B cell (primary cell): ENCODE results near the gene PRDX1. TPM values are rescaled to one million over a fixed set of nuclear protein-coding genes. Genes with fewer than 3 reads are reported as not detected.
A peak's percentile ranks its signal among the peaks of the same experiment; 100 is the strongest.
"Not testable (repeated sequence)": the region's sequence is repeated elsewhere in the genome, so short reads cannot be mapped to it uniquely, and the experiment has no call there.

ENCODE experiments used
- ATAC-seq: fragments of 200-7000 bp; cut with Tn5 transposase; one replicate; pipeline ENCODE4 v1.10.0; 2021; ENCODE audit warnings: low read depth, mild to moderate bottlenecking, moderate number of reproducible peaks, moderate library complexity
- CTCF ChIA-PET: fragments of 350-600 bp; sonication (Branson Sonifier 250); formaldehyde crosslinking; loops from one replicate; lab custom pipeline; 2021; ENCODE audit warnings: antibody characterized with exemption, inconsistent platforms; lab: Charles Lee
- POLR2A ChIA-PET: fragments of 350-600 bp; sonication (Branson Sonifier 250); formaldehyde crosslinking; loops from one replicate; lab custom pipeline; 2021; ENCODE audit warnings: antibody characterized with exemption; lab: Charles Lee
- DNase-seq: peaks from one replicate; pipeline ENCODE4 v3.0.0; 2013
- H2AFZ ChIP-seq: 2 replicates; pipeline ENCODE4 v1.6.1; 2012; ENCODE audit warnings: mild to moderate bottlenecking, low read depth, low read length; ENCODE audit not compliant: insufficient read depth, poor library complexity, severe bottlenecking
- H3K27ac ChIP-seq, 2 donors: 1 replicate in 1 of 2; 2 replicates in 1 of 2; pipeline ENCODE4 v1.5.1; 2012 to 2013; ENCODE audit warnings: low read length in 2 of 2, mild to moderate bottlenecking in 2 of 2, moderate library complexity in 1 of 2
- H3K27me3 ChIP-seq, 4 experiments: fragments of 200-600 bp in 1 of 4; sonication (generic) in 1 of 4; replicated peaks in 1 of 4; 1 replicate in 2 of 4; 2 replicates in 2 of 4; pipeline versions ENCODE4 v1.6.1 to v1.7.0; 2013 to 2016; ENCODE audit warnings: low read length in 3 of 4, mild to moderate bottlenecking in 2 of 4, mixed read lengths in 1 of 4, moderate library complexity in 1 of 4; ENCODE audit not compliant: insufficient read depth in 4 of 4, control insufficient read depth in 3 of 4; ENCODE audit errors: control extremely low read depth in 1 of 4
- H3K36me3 ChIP-seq, 2 experiments: replicated peaks in 1 of 2; 1 replicate in 1 of 2; 2 replicates in 1 of 2; pipeline versions ENCODE4 v1.6.1 to v1.7.1; 2013; ENCODE audit warnings: low read length in 1 of 2; ENCODE audit not compliant: insufficient read depth in 2 of 2, control insufficient read depth in 1 of 2; ENCODE audit errors: control extremely low read depth in 1 of 2, extremely low read depth in 1 of 2
- H3K4me1 ChIP-seq, 2 donors: fragments of 200-600 bp in 1 of 2; sonication (generic) in 1 of 2; 1 replicate in 1 of 2; 2 replicates in 1 of 2; pipeline versions ENCODE4 v1.5.1 to v1.6.1; 2013 to 2017; ENCODE audit warnings: low read length in 2 of 2; ENCODE audit not compliant: control insufficient read depth in 2 of 2, insufficient read depth in 2 of 2
- H3K4me2 ChIP-seq: replicated peaks from 2 replicates; pipeline ENCODE3; 2012; ENCODE audit warnings: mild to moderate bottlenecking, low read depth, low read length; ENCODE audit not compliant: poor library complexity, severe bottlenecking
- H3K4me3 ChIP-seq, 5 experiments: fragments of 200-600 bp in 1 of 5; sonication (generic) in 1 of 5; 1 replicate in 3 of 5; 2 replicates in 2 of 5; pipeline versions ENCODE4 v1.5.1 to v1.7.0; 2011 to 2016; ENCODE audit warnings: low read length in 4 of 5, mild to moderate bottlenecking in 4 of 5, low read depth in 2 of 5, control low read depth in 1 of 5, moderate library complexity in 1 of 5; ENCODE audit not compliant: insufficient read depth in 1 of 5; ENCODE audit errors: control extremely low read depth in 1 of 5, extremely low read depth in 1 of 5
- H3K79me2 ChIP-seq: fragments of 200-600 bp; sonication (generic); one replicate; pipeline ENCODE4 v1.6.0; 2016; ENCODE audit warnings: low read length; ENCODE audit not compliant: control insufficient read depth, insufficient read depth
- H3K9ac ChIP-seq: fragments of 200-600 bp; sonication (generic); 2 replicates; pipeline ENCODE4 v1.6.1; 2017; ENCODE audit warnings: mild to moderate bottlenecking, low read length, moderate library complexity
- H3K9me3 ChIP-seq, 3 donors: one replicate each; pipeline versions ENCODE4 v1.6.1 to v1.7.1; 2013; ENCODE audit warnings: low read length in 2 of 3; ENCODE audit not compliant: control insufficient read depth in 2 of 3, insufficient read depth in 1 of 3; ENCODE audit errors: control extremely low read depth in 1 of 3
- H4K20me1 ChIP-seq: 2 replicates; pipeline ENCODE4 v1.6.0; 2012; ENCODE audit warnings: mild to moderate bottlenecking, low read length; ENCODE audit not compliant: insufficient read depth, control insufficient read depth, poor library complexity, severe bottlenecking
- H3K27ac Mint-ChIP-seq: one replicate; pipeline ENCODE4 v1.8.0; 2021; ENCODE audit warnings: mixed read lengths
- H3K27me3 Mint-ChIP-seq: one replicate; pipeline ENCODE4 v1.8.0; 2021; ENCODE audit warnings: mixed read lengths
- H3K4me1 Mint-ChIP-seq: one replicate; pipeline ENCODE4 v1.8.0; 2021; ENCODE audit warnings: mixed read lengths
- H3K4me3 Mint-ChIP-seq: one replicate; pipeline ENCODE4 v1.8.0; 2021; ENCODE audit warnings: mixed read lengths
- H3K9me3 Mint-ChIP-seq: one replicate; pipeline ENCODE4 v1.8.0; 2022; ENCODE audit warnings: mixed read lengths; ENCODE audit not compliant: insufficient read depth
- CTCF ChIP-seq: fragments of 200-600 bp; IDR thresholded peaks from one replicate; pipeline ENCODE4 v1.8.0; 2022; ENCODE audit warnings: antibody characterized with exemption, mild to moderate bottlenecking
- EZH2 ChIP-seq: IDR thresholded peaks from 2 replicates; pipeline ENCODE4 v1.6.1; 2012; ENCODE audit warnings: borderline replicate concordance, low read depth, mild to moderate bottlenecking, moderate library complexity, low read length; ENCODE audit not compliant: insufficient read depth, poor library complexity, severe bottlenecking
- WGBS: methylation state at CpG from one replicate; pipeline ENCODE4 v1.1.5; 2013; ENCODE audit warnings: missing lambda C conversion rate; ENCODE audit not compliant: insufficient coverage; 5-methylcytosine and 5-hydroxymethylcytosine counted together
- intact Hi-C: fragments of 100-400 bp; cut with micrococcal nuclease; formaldehyde crosslinking; loops from one replicate; pipeline ENCODE4 v1.10.0; 2022
- polyA plus RNA-seq: library from polyadenylated mRNA; depleted of rRNA; stranded (reverse); fragments of >200 nt; gene quantifications from 2 replicates; pipeline ENCODE4 v1.2.3, GENCODE V29; 2012
- total RNA-seq, 2 donors: library from RNA; stranded (reverse); fragments of 120-200 nt in 1 of 2; gene quantifications; 1 replicate in 1 of 2; 2 replicates in 1 of 2; pipeline versions ENCODE4 v1.2.3 to v1.2.4, GENCODE V29; 2013 to 2022

The PRDX1 gene
- total and polyA plus RNA-seq, 2 donors (not counting 1 experiment from before 2014, with no cell fraction given), result 56.4 to 104 TPM

DNA sequence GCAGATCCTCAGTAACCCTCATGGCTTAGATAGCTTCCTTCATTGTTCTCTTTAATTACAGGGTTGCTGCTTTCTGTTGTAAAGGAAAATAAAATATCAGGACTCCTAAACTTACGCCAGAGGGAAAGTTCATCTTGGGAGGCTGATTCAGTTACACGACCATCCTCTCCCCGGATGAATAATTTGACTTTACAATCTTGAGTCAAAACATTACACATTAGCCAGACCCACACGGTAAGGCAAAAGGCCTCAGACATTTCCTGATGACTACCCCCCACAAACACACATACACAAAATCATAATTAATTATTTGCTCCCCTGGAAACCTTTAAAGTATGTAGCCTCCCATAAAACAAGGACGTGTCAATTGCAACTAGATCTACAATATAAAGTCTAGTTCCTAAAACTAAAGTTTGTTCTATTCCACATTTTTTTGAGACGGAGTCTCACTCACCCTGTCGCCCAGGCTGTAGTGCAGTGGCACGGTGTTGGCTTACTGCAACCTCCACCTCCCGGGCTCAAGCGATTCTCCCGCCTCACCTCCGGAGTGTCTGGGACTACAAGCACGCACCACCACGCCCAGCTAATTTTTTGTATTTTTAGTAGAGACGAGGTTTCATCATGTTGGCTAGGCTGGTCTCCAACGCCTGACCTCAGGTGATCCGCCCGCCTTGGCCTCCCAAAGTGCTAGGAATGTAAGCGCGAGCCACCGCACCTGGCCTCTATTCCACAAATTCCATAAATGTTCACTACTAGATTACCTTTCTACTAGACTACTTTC lies 830 bp upstream of the PRDX1 start:
- Histone ChIP-seq H2AFZ (peak overlapping the region; percentile 82), H3K4me2 (peak overlapping the region; percentile 93), H3K4me3 (peak overlapping the region; percentile 75 to 97 (median 82)), H3K4me1 (peaks cover 16 to 31% of the 10 kb centered on the region in 2 donors), H3K9ac (peak overlapping the region; percentile 93), H3K27ac (peak overlapping the region; percentile 80 to 82), H3K9me3 (peaks cover 0 to 5% (median 0%) of the 10 kb centered on the region in 3 donors), H3K79me2 (peaks cover 24% of the 10 kb centered on the region), H3K27me3 (no peaks in the 10 kb centered on the region), H4K20me1 (peaks cover 7% of the 10 kb centered on the region), H3K36me3 (peaks cover 0 to 4% of the 10 kb centered on the region in 2 experiments)
- no peak for DNase-seq
- Mint-ChIP-seq H3K4me1 (peaks cover 31% of the 10 kb centered on the region), H3K9me3 (no peaks in the 10 kb centered on the region), H3K27me3 (no peaks in the 10 kb centered on the region), H3K4me3 (peak overlapping the region; percentile 95), H3K27ac (peak overlapping the region; percentile 98)
- POLR2A ChIA-PET, result interaction anchor here (0.5 to 3.4 kb wide), 13 partner anchors 10 to 891 kb away, joined by 3 to 31 read pairs (median 6); partner anchors contain the start of genes AKR1A1, CCDC163, HECTD3 and MMACHC
- WGBS, result 81% methylated on average over 20 of the region's 21 CpGs
- CTCF ChIA-PET, result interaction anchor here (0.9 to 11.2 kb wide), 13 partner anchors 11 to 504 kb away, joined by 3 to 110 read pairs (median 4); partner anchors contain the start of genes CCDC163 and MMACHC
- no peak for ATAC-seq
- TF ChIP-seq CTCF (no peak), EZH2 (no peak)
- intact Hi-C loops, result loop anchor here (10.0 kb wide), 1 partner anchor 232 kb away; the partner anchor contains the start of gene IPP

DNA sequence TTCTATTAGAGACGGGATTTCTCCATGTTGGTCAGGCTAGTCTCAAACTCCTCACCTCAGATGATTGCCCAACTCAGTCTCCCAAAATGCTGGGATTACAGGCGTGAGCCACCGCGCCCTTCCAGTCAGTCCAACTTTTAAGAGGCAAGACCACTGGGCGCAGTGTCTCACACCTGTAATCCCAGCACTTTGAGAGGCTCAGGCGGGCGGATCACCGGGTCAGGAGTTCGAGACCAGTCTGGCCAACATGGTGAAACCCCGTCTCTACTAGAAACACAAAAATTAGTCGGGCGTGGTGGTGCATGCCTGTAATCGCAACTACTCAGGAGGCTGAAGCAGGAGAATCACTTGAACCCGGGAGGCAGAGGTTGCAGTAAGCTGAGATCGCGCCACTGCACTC lies 1.9 kb downstream of the PRDX1 start:
- Mint-ChIP-seq H3K4me3 (peak overlapping the region; percentile 95), H3K4me1 (peaks cover 34% of the 10 kb centered on the region)
- ChIA-PET POLR2A (interaction anchor here (0.6 to 3.0 kb wide), 5 partner anchors 31 to 154 kb away, joined by 4 to 31 read pairs (median 6); partner anchors contain the start of genes AKR1A1 and NASP), CTCF (interaction anchor here (1.0 to 11.2 kb wide), 9 partner anchors 8 to 506 kb away, joined by 3 to 110 read pairs (median 4); partner anchors contain the start of genes CCDC163 and MMACHC)
- peaks cover 16 to 31% of the 10 kb centered on the region in 2 donors for H3K4me1 ChIP-seq
- 75% methylated on average over 5 of the region's 16 CpGs for WGBS
- not testable (repeated sequence) for H3K27ac Mint-ChIP-seq, H3K9me3 ChIP-seq, DNase-seq, H4K20me1 ChIP-seq, H3K27me3 Mint-ChIP-seq, H3K9ac ChIP-seq, H3K27me3 ChIP-seq, H3K9me3 Mint-ChIP-seq, ATAC-seq, H2AFZ ChIP-seq
- peaks cover 5 to 28% of the 10 kb centered on the region in 2 experiments for H3K36me3 ChIP-seq
- peak overlapping the region in 1 of 2 donors; percentile 70 for H3K27ac ChIP-seq
- intact Hi-C loops, result loop anchor here (2.0 to 10.0 kb wide), 3 partner anchors 19 to 235 kb away; partner anchors contain the start of genes CCDC163, IPP and MMACHC
- H3K4me2 ChIP-seq, result peak overlapping the region; percentile 93
- H3K79me2 ChIP-seq, result peaks cover 24% of the 10 kb centered on the region
- H3K4me3 ChIP-seq, result peak overlapping the region in 1 of 5 experiments; percentile 97
